Esophagus squamous epithelium (tissue), 5 donors: ENCODE results near the gene OR51B4. TPM values are rescaled to one million over a fixed set of nuclear protein-coding genes. Genes with fewer than 3 reads are reported as not detected.

Experiments
- DNase-seq: peaks from one replicate; lab custom pipeline; 2025; lab: John Stamatoyannopoulos, UW
- H3K27ac ChIP-seq, 4 donors: fragments of 200-600 bp; sonication (generic); one replicate each; pipeline ENCODE4 v1.5.1; 2016 to 2019; ENCODE audit warnings: mild to moderate bottlenecking in 1 of 4
- H3K27me3 ChIP-seq, 4 donors: fragments of 200-600 bp; sonication (generic); 1 replicate in 3 of 4; 2 replicates in 1 of 4; pipeline versions ENCODE4 v1.5.1 to v1.6.0; 2017 to 2021; ENCODE audit warnings: antibody characterized with exemption in 1 of 4
- H3K36me3 ChIP-seq, 3 donors: fragments of 200-600 bp; sonication (generic); one replicate each; pipeline ENCODE4 v1.5.1; 2016 to 2019
- H3K4me1 ChIP-seq, 3 donors: fragments of 200-600 bp; sonication (generic); one replicate each; pipeline ENCODE4 v1.5.1; 2017 to 2019
- H3K4me3 ChIP-seq, 4 donors: fragments of 200-600 bp; sonication (generic); 1 replicate in 3 of 4; 2 replicates in 1 of 4; pipeline ENCODE4 v1.5.1; 2016 to 2019; ENCODE audit warnings: mild to moderate bottlenecking in 2 of 4, moderate library complexity in 1 of 4
- H3K9me3 ChIP-seq, 3 donors: fragments of 200-600 bp; sonication (generic); one replicate each; pipeline ENCODE4 v1.5.1; 2016 to 2019
- CTCF ChIP-seq, 6 experiments: fragments of 450-650 bp in 4 of 6; fragments of 200-600 bp in 2 of 6; sonication (generic) in 2 of 6; IDR thresholded peaks; one replicate each; pipeline ENCODE4 v1.5.1; 2016 to 2019; ENCODE audit warnings: antibody characterized with exemption in 6 of 6, mild to moderate bottlenecking in 4 of 6, moderate library complexity in 4 of 6
- POLR2A ChIP-seq, 4 donors: fragments of 450-650 bp; IDR thresholded peaks; one replicate each; pipeline ENCODE4 v1.6.1; 2017; ENCODE audit warnings: antibody characterized with exemption in 4 of 4, mild to moderate bottlenecking in 4 of 4, moderate library complexity in 3 of 4
- WGBS, 2 donors: methylation state at CpG; one replicate each; pipeline ENCODE4 v1.1.5; 2018; 5-methylcytosine and 5-hydroxymethylcytosine counted together
- intact Hi-C: fragments of 100-400 bp; cut with DNase I; formaldehyde crosslinking; loops from one replicate; pipeline ENCODE4 v1.15.0; 2022
- total RNA-seq, 4 donors: library from RNA; depleted of rRNA; stranded (reverse); fragments of >200 nt; gene quantifications; one replicate each; pipeline ENCODE4 v1.1.0, GENCODE V29; 2016
- donor health status: DM: yes; HTN: yes; CAD: no.

Gene OR51B4
- total RNA-seq, 4 donors from 2014 or later, result not detected

DNA sequence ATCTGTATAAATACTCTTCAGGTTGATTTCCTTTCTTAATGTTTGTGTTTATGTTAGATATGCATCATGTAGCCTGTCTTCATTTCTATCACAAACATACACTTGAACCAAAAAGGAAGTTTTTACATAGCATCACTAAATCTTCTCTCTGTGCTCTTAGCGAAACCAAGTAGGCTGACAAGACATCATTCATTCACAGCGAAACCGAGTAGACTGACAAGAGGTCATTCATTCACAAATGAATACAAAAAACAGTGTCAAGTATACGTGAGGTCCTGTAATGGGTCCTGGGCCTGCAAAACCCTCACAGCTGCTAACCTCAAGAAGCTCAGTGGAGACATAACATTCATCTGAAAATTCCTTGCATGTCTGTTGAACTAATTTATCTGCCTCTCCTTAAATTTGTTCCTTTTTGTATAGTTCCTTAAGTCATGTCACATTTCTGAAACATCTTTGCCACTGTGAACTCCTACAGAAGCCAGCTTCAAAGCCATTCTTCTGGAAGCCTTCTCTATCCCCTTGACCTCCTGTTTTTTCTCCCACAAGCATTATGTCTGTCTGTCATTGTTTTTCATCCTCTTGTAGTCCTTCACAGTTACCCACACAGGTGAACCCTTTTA is 22.2 kb downstream of the OR51B4 start:
- no peak for DNase-seq
- 78 to 81% methylated on average over 4 of the region's 4 CpGs for WGBS, 2 donors
- intact Hi-C loops, result no loop called here
- no peaks in the 10 kb centered on the region for H3K9me3 ChIP-seq
- H3K4me1 ChIP-seq, result peaks cover 0 to 6% (median 0%) of the 10 kb centered on the region in 3 donors
- H3K27me3 ChIP-seq, result no peaks in the 10 kb centered on the region
- no peaks in the 10 kb centered on the region for H3K36me3 ChIP-seq
- H3K27ac ChIP-seq, result no peak overlapping the region
- TF ChIP-seq CTCF (IDR thresholded peaks at IDR 0.05) (no peak), POLR2A (IDR thresholded peaks at IDR 0.05) (no peak)
- H3K4me3 ChIP-seq, result no peak overlapping the region

DNA sequence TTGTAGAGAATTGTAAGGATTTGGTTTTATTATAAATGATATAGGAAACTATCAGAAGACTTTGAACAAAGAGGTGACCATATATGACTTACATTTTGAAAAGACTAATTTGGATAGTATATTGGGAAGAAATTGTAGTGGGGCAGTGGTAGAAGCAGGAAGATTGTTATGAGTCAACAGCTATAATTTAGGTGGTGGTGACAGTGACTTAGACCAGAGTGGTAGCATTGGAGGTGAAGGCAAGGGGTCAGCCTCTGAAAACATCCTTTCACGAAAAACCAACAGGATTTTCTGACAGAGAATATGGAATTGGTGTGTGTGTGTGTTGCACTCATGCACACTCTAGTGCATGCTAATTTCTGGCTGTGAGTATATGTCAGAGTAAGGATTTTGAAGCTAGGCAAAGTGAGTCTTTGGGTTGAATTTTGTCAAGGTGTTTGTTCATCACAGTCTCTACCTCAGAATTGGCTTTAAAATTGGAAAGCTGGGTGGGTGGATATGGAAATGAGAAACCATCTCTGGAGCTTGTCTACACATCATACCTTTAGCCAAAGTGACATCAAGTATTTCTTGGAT is 23.9 kb downstream of the OR51B4 start:
- Histone ChIP-seq H3K4me1 (peaks cover 0 to 6% (median 0%) of the 10 kb centered on the region in 3 donors), H3K27me3 (no peaks in the 10 kb centered on the region), H3K4me3 (no peak overlapping the region), H3K36me3 (no peaks in the 10 kb centered on the region), H3K27ac (no peak overlapping the region), H3K9me3 (no peaks in the 10 kb centered on the region)
- no peak for DNase-seq
- TF ChIP-seq POLR2A (IDR thresholded peaks at IDR 0.05) (no peak), CTCF (IDR thresholded peaks at IDR 0.05) (no peak)
- intact Hi-C loops, result no loop called here
- 30 to 100% methylated on average over 1 of the region's 1 CpG for WGBS, 2 donors

DNA sequence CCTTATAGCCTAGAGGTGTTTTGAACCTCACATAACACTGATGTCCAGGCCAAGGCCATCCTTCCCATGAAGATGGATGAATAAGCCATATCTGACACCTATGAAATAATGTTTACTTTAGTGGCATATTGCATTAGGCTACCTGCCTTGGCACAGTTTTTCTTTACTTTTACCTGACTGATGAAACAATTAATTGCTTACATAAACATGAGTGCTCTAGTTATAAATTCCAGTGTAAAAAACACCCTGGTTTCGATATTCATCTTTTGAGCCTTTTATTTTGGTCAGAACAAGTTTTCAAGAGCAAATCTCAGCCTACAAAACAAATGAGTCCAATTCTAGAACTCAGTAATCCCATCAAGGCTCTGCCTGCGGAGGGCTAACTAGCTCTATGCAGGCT is 25.0 kb downstream of the OR51B4 start:
- intact Hi-C loops, result no loop called here
- H3K9me3 ChIP-seq, result no peaks in the 10 kb centered on the region
- peaks cover 0 to 6% (median 0%) of the 10 kb centered on the region in 3 donors for H3K4me1 ChIP-seq
- TF ChIP-seq POLR2A (IDR thresholded peaks at IDR 0.05) (no peak), CTCF (IDR thresholded peaks at IDR 0.05) (no peak)
- no peak overlapping the region for H3K27ac ChIP-seq
- H3K27me3 ChIP-seq, result no peaks in the 10 kb centered on the region
- DNase-seq, result no peak
- WGBS, 2 donors, result 55 to 62% methylated on average over 2 of the region's 2 CpGs
- H3K36me3 ChIP-seq, result no peaks in the 10 kb centered on the region
- no peak overlapping the region for H3K4me3 ChIP-seq

DNA sequence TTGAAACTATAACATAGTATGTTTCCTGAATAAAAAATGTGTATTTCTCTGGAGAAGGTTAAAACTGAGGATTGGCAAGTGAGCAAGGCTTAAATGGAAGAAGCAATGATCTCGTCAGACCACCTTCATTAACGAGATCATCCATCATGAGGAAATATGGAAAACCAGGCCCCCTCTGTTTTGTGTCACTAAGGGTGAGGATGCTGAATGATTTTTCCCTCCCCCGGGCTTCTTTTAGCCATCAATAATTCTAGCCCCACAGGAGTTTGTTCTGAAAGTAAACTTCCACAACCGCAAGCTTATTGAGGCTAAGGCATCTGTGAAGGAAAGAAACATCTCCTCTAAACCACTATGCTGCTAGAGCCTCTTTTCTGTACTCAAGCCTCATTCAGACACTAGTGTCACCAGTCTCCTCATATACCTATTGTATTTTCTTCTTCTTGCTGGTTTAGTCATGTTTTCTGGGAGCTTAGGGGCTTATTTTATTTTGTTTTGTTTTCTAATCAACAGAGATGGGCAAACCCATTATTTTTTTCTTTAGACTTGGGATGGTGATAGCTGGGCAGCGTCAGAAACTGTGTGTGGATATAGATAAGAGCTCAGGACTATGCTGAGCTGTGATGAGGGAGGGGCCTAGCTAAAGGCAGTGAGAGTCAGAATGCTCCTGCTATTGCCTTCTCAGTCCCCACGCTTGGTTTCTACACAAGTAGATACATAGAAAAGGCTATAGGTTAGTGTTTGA is 26.2 kb downstream of the OR51B4 start:
- no peaks in the 10 kb centered on the region for H3K27me3 ChIP-seq
- no peak overlapping the region for H3K4me3 ChIP-seq
- WGBS, 2 donors, result 64 to 68% methylated on average over 6 of the region's 6 CpGs
- no peak for TF ChIP-seq CTCF (IDR thresholded peaks at IDR 0.05)
- no peak for TF ChIP-seq POLR2A (IDR thresholded peaks at IDR 0.05)
- peaks cover 0 to 2% (median 0%) of the 10 kb centered on the region in 3 donors for H3K4me1 ChIP-seq
- H3K27ac ChIP-seq, result no peak overlapping the region
- DNase-seq, result no peak
- intact Hi-C loops, result no loop called here
- H3K36me3 ChIP-seq, result no peaks in the 10 kb centered on the region
- H3K9me3 ChIP-seq, result no peaks in the 10 kb centered on the region

GRCh38 chr11:5274395-5274794 is 27.4 kb downstream of the OR51B4 start:
- TF ChIP-seq POLR2A (IDR thresholded peaks at IDR 0.05) (no peak), CTCF (IDR thresholded peaks at IDR 0.05) (no peak)
- Histone ChIP-seq H3K4me1 (no peaks in the 10 kb centered on the region), H3K9me3 (no peaks in the 10 kb centered on the region), H3K36me3 (no peaks in the 10 kb centered on the region), H3K4me3 (no peak overlapping the region), H3K27me3 (no peaks in the 10 kb centered on the region), H3K27ac (no peak overlapping the region)
- intact Hi-C loops, result no loop called here
- 61 to 64% methylated on average over 4 to 5 of the region's 5 CpGs for WGBS, 2 donors
- no peak for DNase-seq
